Keratinocyte (primary cell): ENCODE measurements around the gene TCIRG1.

Experiments
- CTCF ChIP-seq, 3 experiments: IDR thresholded peaks in 1 of 3; conservative IDR thresholded peaks in 1 of 3; optimal IDR thresholded peaks in 1 of 3; 2 replicates in 2 of 3; 3 replicates in 1 of 3; pipeline versions ENCODE3 to v1.5.1; 2011; ENCODE audit warnings: low read length in 3 of 3, mild to moderate bottlenecking in 3 of 3, moderate library complexity in 2 of 3, control low read depth in 1 of 3, inconsistent platforms in 1 of 3; ENCODE audit not compliant: insufficient read depth in 2 of 3; ENCODE audit errors: extremely low read depth in 1 of 3
- EZH2 ChIP-seq: IDR thresholded peaks from one replicate; pipeline ENCODE4 v1.6.1; 2012; ENCODE audit warnings: inconsistent platforms, mild to moderate bottlenecking, low read length, moderate library complexity

- TF ChIP-seq CTCF (optimal IDR thresholded peaks at IDR 0.05 in 1 of 3, IDR thresholded peaks at IDR 0.05 in 1 of 3, conservative IDR thresholded peaks at IDR 0.05 in 1 of 3; ENCODE audit: extremely low read depth in 1 of 3, insufficient read depth in 2 of 3, low read length in 3 of 3) (no peak), EZH2 (no peak)
Observed at GRCh38 chr11:68077617-68078582, 39.1 kb downstream of the TCIRG1 start.
